Activated T-helper 1 cell treated with anti-CD3 and anti-CD28 coated beads, Interleukin-12 subunit alpha, Interleukin-12 subunit beta, Interleukin-2, Interleukin-4 antibody, amounts not matched to agents 30 ng/mL and 10 ng/mL and 1 ng/mL, durations not matched to agents 14 hours and 24 hours and 36 hours (primary cell): ENCODE results near the gene AFF1. TPM values are rescaled to one million over a fixed set of nuclear protein-coding genes. Genes with fewer than 3 reads are reported as not detected.

Experiments
- DNase-seq: peaks from one replicate; pipeline ENCODE4 v3.0.0; 2021; ENCODE audit warnings: low spot score
- H3K27ac Mint-ChIP-seq: one replicate; pipeline ENCODE4 v1.8.0; 2021; ENCODE audit warnings: mild to moderate bottlenecking, mixed read lengths
- H3K27me3 Mint-ChIP-seq: one replicate; pipeline ENCODE4 v1.8.0; 2022; ENCODE audit warnings: mild to moderate bottlenecking, moderate library complexity, mixed read lengths; ENCODE audit not compliant: insufficient read depth
- H3K36me3 Mint-ChIP-seq: one replicate; pipeline ENCODE4 v1.8.0; 2021; ENCODE audit warnings: low read depth, mixed read lengths
- H3K4me1 Mint-ChIP-seq: one replicate; pipeline ENCODE4 v1.8.0; 2021; ENCODE audit warnings: low read depth, mixed read lengths
- H3K4me3 Mint-ChIP-seq: one replicate; pipeline ENCODE4 v1.8.0; 2021; ENCODE audit warnings: mild to moderate bottlenecking, moderate library complexity, mixed read lengths
- H3K9me3 Mint-ChIP-seq: one replicate; pipeline ENCODE4 v1.8.0; 2021; ENCODE audit warnings: mixed read lengths
- intact Hi-C: fragments of 100-400 bp; cut with micrococcal nuclease; formaldehyde crosslinking; loops from one replicate; pipeline ENCODE4 v1.15.1; 2024
- total RNA-seq: library from RNA; stranded (reverse); gene quantifications from 2 replicates; pipeline ENCODE4 v1.2.3, GENCODE V29; 2022

AFF1 gene
- total RNA-seq, 1 donor from 2014 or later, result 47.0 TPM

- Mint-ChIP-seq H3K27me3 (no peaks in the 10 kb centered on the region), H3K4me1 (peaks cover 36% of the 10 kb centered on the region), H3K36me3 (peaks cover 18% of the 10 kb centered on the region), H3K4me3 (no peak overlapping the region), H3K27ac (no peak overlapping the region), H3K9me3 (no peaks in the 10 kb centered on the region)
- intact Hi-C loops, result no loop called here
- DNase-seq, result no peak
These were observed 12.8 kb downstream of the AFF1 start for GRCh38 chr4:86947501-86948120.

GRCh38 chr4:86948276-86948675, 13.5 kb downstream of the AFF1 start:
- peaks cover 17% of the 10 kb centered on the region for H3K36me3 Mint-ChIP-seq
- peaks cover 31% of the 10 kb centered on the region for H3K4me1 Mint-ChIP-seq
- H3K4me3 Mint-ChIP-seq, result no peak overlapping the region
- H3K27ac Mint-ChIP-seq, result no peak overlapping the region
- intact Hi-C loops, result no loop called here
- no peaks in the 10 kb centered on the region for H3K27me3 Mint-ChIP-seq
- no peaks in the 10 kb centered on the region for H3K9me3 Mint-ChIP-seq
- no peak for DNase-seq

- DNase-seq, result no peak
- H3K27me3 Mint-ChIP-seq, result no peaks in the 10 kb centered on the region
- no peak overlapping the region for H3K27ac Mint-ChIP-seq
- peaks cover 19% of the 10 kb centered on the region for H3K36me3 Mint-ChIP-seq
- intact Hi-C loops, result no loop called here
- H3K9me3 Mint-ChIP-seq, result no peaks in the 10 kb centered on the region
- H3K4me1 Mint-ChIP-seq, result peaks cover 29% of the 10 kb centered on the region
- no peak overlapping the region for H3K4me3 Mint-ChIP-seq
These were observed 16.2 kb downstream of the AFF1 start for GRCh38 chr4:86950831-86951525.

- no peaks in the 10 kb centered on the region for H3K27me3 Mint-ChIP-seq
- no peak overlapping the region for H3K4me3 Mint-ChIP-seq
- intact Hi-C loops, result no loop called here
- peaks cover 17% of the 10 kb centered on the region for H3K36me3 Mint-ChIP-seq
- H3K4me1 Mint-ChIP-seq, result peaks cover 23% of the 10 kb centered on the region
- no peaks in the 10 kb centered on the region for H3K9me3 Mint-ChIP-seq
- H3K27ac Mint-ChIP-seq, result no peak overlapping the region
- no peak for DNase-seq
These were observed 21.2 kb downstream of the AFF1 start for GRCh38 chr4:86955888-86956451.

- Mint-ChIP-seq H3K36me3 (peaks cover 17% of the 10 kb centered on the region), H3K27ac (peak overlapping the region; percentile 75), H3K4me1 (peaks cover 31% of the 10 kb centered on the region), H3K4me3 (no peak overlapping the region), H3K27me3 (no peaks in the 10 kb centered on the region), H3K9me3 (no peaks in the 10 kb centered on the region)
- DNase-seq, result no peak
- intact Hi-C loops, result loop anchor here (1.0 kb wide), 2 partner anchors 21 to 48 kb away; no protein-coding TSS in a partner anchor
These were observed 22.4 kb downstream of the AFF1 start for GRCh38 chr4:86957215-86957614.

GRCh38 chr4:86959588-86960500, 25.0 kb downstream of the AFF1 start:
- no peak for DNase-seq
- H3K4me1 Mint-ChIP-seq, result peaks cover 39% of the 10 kb centered on the region
- peak overlapping the region; percentile 16 for H3K27ac Mint-ChIP-seq
- H3K4me3 Mint-ChIP-seq, result no peak overlapping the region
- H3K36me3 Mint-ChIP-seq, result peaks cover 15% of the 10 kb centered on the region
- no peaks in the 10 kb centered on the region for H3K9me3 Mint-ChIP-seq
- H3K27me3 Mint-ChIP-seq, result no peaks in the 10 kb centered on the region
- intact Hi-C loops, result no loop called here

GRCh38 chr4:86960557-86960961, 25.7 kb downstream of the AFF1 start:
- no peaks in the 10 kb centered on the region for H3K9me3 Mint-ChIP-seq
- H3K4me1 Mint-ChIP-seq, result peaks cover 38% of the 10 kb centered on the region
- intact Hi-C loops, result no loop called here
- no peak overlapping the region for H3K27ac Mint-ChIP-seq
- peaks cover 15% of the 10 kb centered on the region for H3K36me3 Mint-ChIP-seq
- no peak overlapping the region for H3K4me3 Mint-ChIP-seq
- no peaks in the 10 kb centered on the region for H3K27me3 Mint-ChIP-seq
- DNase-seq, result no peak

GRCh38 chr4:86961116-86961515, 26.3 kb downstream of the AFF1 start:
- intact Hi-C loops, result no loop called here
- peaks cover 13% of the 10 kb centered on the region for H3K36me3 Mint-ChIP-seq
- no peaks in the 10 kb centered on the region for H3K9me3 Mint-ChIP-seq
- no peak overlapping the region for H3K27ac Mint-ChIP-seq
- H3K27me3 Mint-ChIP-seq, result no peaks in the 10 kb centered on the region
- no peak overlapping the region for H3K4me3 Mint-ChIP-seq
- peaks cover 33% of the 10 kb centered on the region for H3K4me1 Mint-ChIP-seq
- DNase-seq, result no peak

GRCh38 chr4:86961605-86962295, 26.9 kb downstream of the AFF1 start:
- H3K4me1 Mint-ChIP-seq, result peaks cover 26% of the 10 kb centered on the region
- intact Hi-C loops, result no loop called here
- peaks cover 13% of the 10 kb centered on the region for H3K36me3 Mint-ChIP-seq
- no peak for DNase-seq
- no peak overlapping the region for H3K27ac Mint-ChIP-seq
- H3K27me3 Mint-ChIP-seq, result no peaks in the 10 kb centered on the region
- H3K9me3 Mint-ChIP-seq, result no peaks in the 10 kb centered on the region
- no peak overlapping the region for H3K4me3 Mint-ChIP-seq

- Mint-ChIP-seq H3K4me1 (peaks cover 21% of the 10 kb centered on the region), H3K36me3 (peaks cover 12% of the 10 kb centered on the region), H3K9me3 (no peaks in the 10 kb centered on the region), H3K27ac (no peak overlapping the region), H3K4me3 (no peak overlapping the region), H3K27me3 (no peaks in the 10 kb centered on the region)
- intact Hi-C loops, result no loop called here
- DNase-seq, result no peak
These were observed 28.9 kb downstream of the AFF1 start for GRCh38 chr4:86963697-86964096.

- no peaks in the 10 kb centered on the region for H3K9me3 Mint-ChIP-seq
- DNase-seq, result no peak
- H3K27ac Mint-ChIP-seq, result no peak overlapping the region
- H3K4me1 Mint-ChIP-seq, result peaks cover 21% of the 10 kb centered on the region
- no peaks in the 10 kb centered on the region for H3K27me3 Mint-ChIP-seq
- H3K4me3 Mint-ChIP-seq, result no peak overlapping the region
- H3K36me3 Mint-ChIP-seq, result peaks cover 4% of the 10 kb centered on the region
- intact Hi-C loops, result no loop called here
These were observed 30.5 kb downstream of the AFF1 start for GRCh38 chr4:86965019-86965976.
